GM21423 (cell line): ENCODE data around the gene XCL2.

Experiments used
- ATAC-seq: cut with Tn5 transposase; IDR thresholded peaks from one replicate; pipeline ENCODE4 v1.9.1; 2021; ENCODE audit warnings: mild to moderate bottlenecking, moderate library complexity; ENCODE audit not compliant: unreplicated experiment

XCL2 gene

DNA sequence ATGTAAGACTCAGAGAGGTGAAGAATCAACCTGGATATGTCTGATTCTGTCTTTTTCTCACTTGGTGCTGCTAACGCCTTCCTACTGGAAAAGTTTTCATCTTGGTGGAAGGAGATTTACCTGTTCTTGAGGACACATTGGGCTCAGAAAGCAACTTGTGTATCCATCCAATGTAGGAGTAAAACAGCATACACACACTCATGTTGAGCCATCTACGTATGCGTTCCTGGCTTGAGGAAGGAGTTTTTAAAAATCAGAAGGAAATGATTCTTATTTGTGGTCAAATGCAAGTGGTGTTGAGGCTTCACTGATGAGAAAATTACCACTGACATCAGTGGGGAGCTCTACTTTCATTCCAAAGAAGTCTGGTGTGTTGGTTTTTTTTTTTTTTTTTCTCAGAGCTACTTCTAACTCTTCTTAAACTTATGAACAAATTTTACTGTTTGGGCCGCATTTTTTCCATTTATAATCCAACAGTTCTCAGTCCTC lies 25.6 kb downstream of the XCL2 start:
- ATAC-seq, result no peak

GRCh38 chr1:168514455-168514854 lies 29.3 kb downstream of the XCL2 start:
- ATAC-seq, result no peak

DNA sequence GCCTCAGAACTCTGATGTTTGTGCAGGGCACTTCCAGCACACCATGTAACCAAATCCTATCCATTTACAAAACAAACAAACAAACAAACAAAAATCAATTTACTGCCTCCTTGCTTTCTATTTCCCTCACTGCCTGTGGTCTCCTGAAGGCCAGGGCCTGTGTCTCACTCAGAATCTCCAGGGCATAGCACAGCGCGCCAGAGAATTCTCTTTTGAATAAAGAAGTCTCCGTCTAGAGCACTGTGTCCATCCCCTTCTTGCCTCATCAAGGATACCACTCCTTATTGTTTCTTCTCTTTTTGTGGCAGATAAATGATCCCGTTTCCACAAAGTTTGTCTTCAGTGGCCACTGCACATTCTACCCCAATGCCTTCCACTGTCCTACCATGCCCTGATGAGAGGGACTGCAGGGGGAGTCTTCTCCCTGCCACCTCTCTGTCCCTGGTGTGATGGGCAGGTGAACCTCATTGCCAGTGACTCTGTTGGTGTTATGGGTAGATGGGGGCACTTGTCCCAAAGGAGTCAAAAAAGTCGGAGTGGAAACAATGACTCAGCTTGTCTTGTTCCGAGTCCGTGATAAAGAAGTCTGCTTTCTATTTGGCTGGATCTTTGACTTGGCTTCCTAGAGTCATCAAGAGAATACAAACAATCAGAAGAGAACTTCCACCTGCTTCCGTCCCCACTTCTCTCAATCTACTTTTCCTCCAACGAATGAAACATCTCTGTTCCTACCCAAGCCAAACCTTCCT lies 30.0 kb downstream of the XCL2 start:
- no peak for ATAC-seq

- ATAC-seq, result no peak
Measured at GRCh38 chr1:168512864-168513595, 30.8 kb downstream of the XCL2 start.

- peak; percentile 81 for ATAC-seq
Measured at GRCh38 chr1:168509875-168510791, 33.7 kb downstream of the XCL2 start.

DNA sequence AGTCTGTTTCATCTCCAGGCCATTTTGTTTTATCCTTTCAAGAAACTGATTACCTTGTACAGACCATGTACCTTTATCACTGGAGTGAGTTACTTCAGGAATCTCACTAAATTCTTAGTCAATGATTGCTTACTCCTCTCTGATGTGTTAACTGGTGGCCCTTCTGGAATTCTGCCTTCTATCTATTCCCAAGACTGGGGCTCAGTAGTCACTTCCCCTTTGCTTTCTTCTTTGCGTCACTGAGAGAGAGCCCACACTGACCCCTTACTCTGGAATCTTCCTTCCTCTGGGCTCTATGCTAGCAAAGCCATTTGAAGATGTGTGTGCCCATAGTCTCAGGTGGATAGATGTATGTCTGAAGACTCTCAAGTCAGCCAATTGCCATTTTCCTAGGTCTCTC lies 34.6 kb downstream of the XCL2 start:
- ATAC-seq, result no peak

- ATAC-seq, result no peak
Measured at GRCh38 chr1:168507828-168508227, 36.0 kb downstream of the XCL2 start.

GRCh38 chr1:168507231-168507630 lies 36.6 kb downstream of the XCL2 start:
- no peak for ATAC-seq

- no peak for ATAC-seq
Measured at GRCh38 chr1:168506204-168506819, 37.5 kb downstream of the XCL2 start.

DNA sequence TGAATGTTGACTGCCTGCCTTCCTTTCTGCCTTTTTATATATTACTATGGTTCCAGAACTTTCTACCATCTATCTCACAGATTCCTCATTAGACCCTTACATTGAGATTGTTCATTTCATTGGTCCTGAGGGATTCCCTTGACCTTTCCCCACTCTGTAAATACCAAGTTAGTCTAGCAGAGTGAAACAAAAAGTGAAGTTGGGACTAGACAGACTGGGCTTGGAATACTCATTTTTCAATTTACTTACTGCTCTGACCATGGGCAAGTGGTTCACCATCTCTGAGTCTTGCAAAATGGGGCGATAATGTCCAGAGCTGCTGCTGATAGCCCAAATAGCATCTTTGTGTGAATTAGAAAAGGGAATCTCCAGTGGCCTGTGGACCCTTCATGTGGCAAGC lies 38.8 kb downstream of the XCL2 start:
- no peak for ATAC-seq

- ATAC-seq, result peak; percentile 80
Measured at GRCh38 chr1:168504064-168504837, 39.5 kb downstream of the XCL2 start.

DNA sequence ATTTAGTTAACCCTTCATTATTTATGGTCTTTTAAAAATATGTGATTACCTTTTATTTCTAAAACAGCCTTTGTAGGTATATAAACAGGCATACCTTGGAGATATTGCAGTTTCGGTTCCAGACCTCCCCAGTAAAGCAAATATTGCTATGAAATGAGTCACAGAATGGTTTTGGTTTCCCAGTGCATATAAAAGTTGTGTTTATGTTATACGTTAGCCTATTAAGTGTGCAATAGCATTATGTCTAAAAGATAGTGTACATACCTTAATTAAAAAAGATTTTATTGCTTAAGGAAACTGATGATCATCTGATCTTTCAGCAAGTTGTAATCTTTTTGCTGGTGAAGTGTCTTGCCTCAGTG lies 44.1 kb downstream of the XCL2 start:
- no peak for ATAC-seq

GRCh38 chr1:168498956-168499687 lies 44.7 kb downstream of the XCL2 start:
- no peak for ATAC-seq

- no peak for ATAC-seq
Measured at GRCh38 chr1:168498159-168498631, 45.6 kb downstream of the XCL2 start.

- no peak for ATAC-seq
Measured at GRCh38 chr1:168497376-168497950, 46.3 kb downstream of the XCL2 start.

- no peak for ATAC-seq
Measured at GRCh38 chr1:168491527-168492164, 52.2 kb downstream of the XCL2 start.
